DND-41 (cell line): ENCODE measurements around the gene LY9.

ENCODE experiments used
- CTCF ChIP-seq: IDR thresholded peaks from 2 replicates; pipeline ENCODE4 v1.5.1; 2012; ENCODE audit warnings: borderline replicate concordance, low read length, moderate library complexity, mild to moderate bottlenecking; ENCODE audit not compliant: poor library complexity, severe bottlenecking; ENCODE audit errors: extremely low read depth
- EZH2 ChIP-seq: IDR thresholded peaks from 3 replicates; pipeline ENCODE4 v1.6.1; 2012; ENCODE audit warnings: borderline replicate concordance, low read depth, mild to moderate bottlenecking, moderate library complexity, low read length, inconsistent platforms; ENCODE audit not compliant: severe bottlenecking

- TF ChIP-seq CTCF (no peak), EZH2 (no peak)
These were observed 40.5 kb upstream of the LY9 start for GRCh38 chr1:160755461-160755860.
